ENCODE measurements around the gene FAF2. TPM values are rescaled to one million over a fixed set of nuclear protein-coding genes. Genes with fewer than 3 reads are reported as not detected.

Gene FAF2
- total RNA-seq, 4 donors from 2014 or later: 12.3 to 47.8 (median 32.5) TPM

- Histone ChIP-seq H3K4me3 (no peak overlapping the region), H3K4me1 (peaks cover 4 to 20% of the 10 kb centered on the region in 2 donors), H3K27me3 (no peaks in the 10 kb centered on the region), H3K36me3 (no peaks in the 10 kb centered on the region), H3K9me3 (no peaks in the 10 kb centered on the region), H3K27ac (no peak overlapping the region)
- TF ChIP-seq CTCF (IDR thresholded peaks at IDR 0.05) (no peak), POLR2A (IDR thresholded peaks at IDR 0.05) (no peak)
- intact Hi-C loops (cut with DNase I; ENCODE audit: low total_unique reads): loop anchor here (5.0 kb wide), 1 partner anchor 83 kb away; the partner anchor contains the start of gene FAF2
- DNase-seq: no peak
Measured at GRCh38 chr5:176530393-176530982, 82.3 kb downstream of the FAF2 start.

- no peak for TF ChIP-seq POLR2A (IDR thresholded peaks at IDR 0.05)
- TF ChIP-seq CTCF (IDR thresholded peaks at IDR 0.05): no peak
- no peaks in the 10 kb centered on the region for H3K36me3 ChIP-seq
- no peak overlapping the region for H3K4me3 ChIP-seq
- intact Hi-C loops (cut with DNase I; ENCODE audit: low total_unique reads): loop anchor here (5.0 kb wide), 1 partner anchor 84 kb away; the partner anchor contains the start of gene FAF2
- DNase-seq: no peak
- no peaks in the 10 kb centered on the region for H3K27me3 ChIP-seq
- no peaks in the 10 kb centered on the region for H3K9me3 ChIP-seq
- no peak overlapping the region for H3K27ac ChIP-seq
- peaks cover 4 to 20% of the 10 kb centered on the region in 2 donors for H3K4me1 ChIP-seq
Measured at GRCh38 chr5:176530983-176531901, 83.1 kb downstream of the FAF2 start.

GRCh38 chr5:176531902-176532493 lies 83.8 kb downstream of the FAF2 start:
- Histone ChIP-seq H3K4me3 (no peak overlapping the region), H3K4me1 (peaks cover 4 to 20% of the 10 kb centered on the region in 2 donors), H3K27me3 (no peaks in the 10 kb centered on the region), H3K36me3 (no peaks in the 10 kb centered on the region), H3K9me3 (no peaks in the 10 kb centered on the region), H3K27ac (no peak overlapping the region)
- TF ChIP-seq CTCF (IDR thresholded peaks at IDR 0.05): no peak
- no peak for TF ChIP-seq POLR2A (IDR thresholded peaks at IDR 0.05)
- DNase-seq: no peak
- intact Hi-C loops (cut with DNase I; ENCODE audit: low total_unique reads): loop anchor here (5.0 kb wide), 1 partner anchor 85 kb away; the partner anchor contains the start of gene FAF2

- Histone ChIP-seq H3K4me1 (peaks cover 4 to 20% of the 10 kb centered on the region in 2 donors), H3K4me3 (no peak overlapping the region), H3K9me3 (no peaks in the 10 kb centered on the region), H3K36me3 (no peaks in the 10 kb centered on the region), H3K27ac (peak overlapping the region; percentile 26 to 95), H3K27me3 (no peaks in the 10 kb centered on the region)
- intact Hi-C loops (cut with DNase I; ENCODE audit: low total_unique reads): loop anchor here (5.0 kb wide), 1 partner anchor 85 kb away; the partner anchor contains the start of gene FAF2
- no peak for DNase-seq
- TF ChIP-seq POLR2A (IDR thresholded peaks at IDR 0.05) (no peak), CTCF (IDR thresholded peaks at IDR 0.05) (no peak)
Measured at GRCh38 chr5:176532795-176533194, 84.6 kb downstream of the FAF2 start.
